GM20000 (cell line): ENCODE results near the gene KIF26B.

ENCODE experiments used
- DNase-seq: peaks from one replicate; pipeline ENCODE4 v3.0.0; 2012; ENCODE audit warnings: low spot score
- CTCF ChIP-seq: IDR thresholded peaks from 2 replicates; pipeline ENCODE4 v1.5.1; 2012; ENCODE audit warnings: mild to moderate bottlenecking, control low read depth; ENCODE audit errors: extremely low read depth, missing control alignments

KIF26B gene

GRCh38 chr1:245306628-245307410 lies 152.0 kb downstream of the KIF26B start:
- TF ChIP-seq CTCF, result no peak
- no peak for DNase-seq

DNA sequence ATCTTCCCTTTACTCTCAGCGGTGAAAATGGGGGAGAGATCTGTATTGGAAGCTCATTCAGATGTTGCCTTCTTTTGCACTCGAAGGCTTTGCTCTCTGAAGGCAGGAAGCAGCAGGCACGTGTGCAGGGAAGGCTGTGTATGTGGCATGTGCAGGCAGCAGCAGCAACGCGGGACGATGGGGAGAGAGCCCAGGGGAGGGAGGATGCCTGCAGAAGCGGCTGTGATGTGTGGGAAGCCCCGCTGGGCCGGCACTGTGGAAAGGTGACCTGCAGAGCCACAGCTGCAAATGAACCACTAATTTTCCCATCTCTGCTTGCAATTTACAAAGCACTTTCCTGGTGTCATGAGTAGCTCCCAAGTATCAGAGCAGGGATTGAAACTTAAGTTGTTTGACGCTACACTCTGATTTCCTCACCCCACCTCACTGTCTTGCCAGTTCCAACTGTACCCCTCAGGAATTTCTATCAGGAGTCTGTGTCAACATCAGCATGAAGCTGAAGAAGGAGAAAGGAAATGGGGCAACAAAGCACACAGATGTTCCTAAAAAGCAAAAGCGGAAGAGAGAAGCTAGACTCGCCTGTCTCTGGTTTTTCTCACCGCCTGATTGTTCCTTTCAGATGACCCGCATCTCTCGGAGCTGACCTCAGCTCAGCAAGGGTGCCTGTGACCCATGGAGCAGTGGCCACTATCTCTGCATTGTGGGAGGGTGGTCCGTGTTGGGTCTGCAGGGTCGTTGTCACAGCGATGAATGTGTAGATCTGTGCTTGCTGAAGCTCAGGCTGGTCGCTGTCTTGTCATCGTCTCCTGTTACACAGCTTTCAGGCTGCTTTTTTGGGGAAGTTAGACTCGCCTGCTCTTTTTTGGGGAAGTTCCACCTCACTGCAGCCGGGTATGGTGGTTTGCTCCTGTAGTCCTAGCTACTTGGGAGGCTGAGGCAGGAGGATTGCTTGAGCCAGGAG lies 156.1 kb downstream of the KIF26B start:
- DNase-seq, result peak; percentile 50
- TF ChIP-seq CTCF, result no peak

DNA sequence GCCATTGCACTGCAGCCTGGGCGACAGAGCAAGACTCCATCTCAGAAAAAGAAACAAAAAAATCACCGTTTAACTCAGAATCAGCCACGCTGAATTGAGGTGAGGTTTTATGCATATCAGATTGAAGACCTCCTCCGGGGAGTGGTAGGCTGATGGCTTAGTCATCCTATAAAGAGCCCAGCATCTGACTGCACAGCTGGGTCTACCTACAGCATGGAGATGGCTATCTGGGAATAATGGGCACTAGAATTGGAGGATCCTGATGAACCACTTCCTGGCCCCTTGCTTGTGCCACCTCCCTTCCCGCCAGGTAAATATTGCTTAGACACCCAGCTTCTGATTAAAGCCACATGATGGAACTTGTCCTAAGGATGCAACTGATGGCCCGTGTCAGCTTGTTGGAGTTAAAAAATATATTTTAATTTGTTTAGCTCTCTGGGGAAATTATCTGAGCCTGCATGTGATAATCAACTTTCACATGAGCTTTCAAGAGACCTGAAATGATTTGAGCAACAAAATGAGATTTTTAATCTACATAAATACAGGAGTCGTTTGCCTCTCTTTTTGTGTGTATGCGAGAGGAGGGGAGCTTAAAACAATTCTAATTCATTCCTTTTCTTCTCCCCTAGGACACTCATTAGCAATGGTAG lies 157.2 kb downstream of the KIF26B start:
- no peak for DNase-seq
- no peak for TF ChIP-seq CTCF

GRCh38 chr1:245313576-245313975 lies 158.8 kb downstream of the KIF26B start:
- no peak for DNase-seq
- TF ChIP-seq CTCF, result no peak

DNA sequence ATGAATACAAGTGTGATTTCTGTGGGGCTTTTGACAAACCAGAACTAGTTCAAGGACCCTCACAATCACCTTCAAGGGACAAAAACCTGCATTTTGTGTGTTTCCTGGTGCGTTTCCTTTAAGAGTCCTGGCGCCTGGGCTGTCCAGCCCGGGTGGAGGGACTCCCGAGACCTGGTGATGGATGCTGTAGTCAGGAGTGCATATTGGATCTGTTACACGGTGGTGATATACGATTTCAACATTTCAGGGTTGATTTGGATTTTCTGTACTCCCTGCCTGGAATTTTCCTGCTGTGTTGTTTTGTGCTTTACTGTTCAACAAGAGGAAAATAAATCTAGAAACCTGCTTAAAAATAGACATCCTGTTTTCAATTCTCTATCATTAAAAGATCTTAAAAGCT lies 162.0 kb downstream of the KIF26B start:
- DNase-seq, result no peak
- TF ChIP-seq CTCF, result no peak

DNA sequence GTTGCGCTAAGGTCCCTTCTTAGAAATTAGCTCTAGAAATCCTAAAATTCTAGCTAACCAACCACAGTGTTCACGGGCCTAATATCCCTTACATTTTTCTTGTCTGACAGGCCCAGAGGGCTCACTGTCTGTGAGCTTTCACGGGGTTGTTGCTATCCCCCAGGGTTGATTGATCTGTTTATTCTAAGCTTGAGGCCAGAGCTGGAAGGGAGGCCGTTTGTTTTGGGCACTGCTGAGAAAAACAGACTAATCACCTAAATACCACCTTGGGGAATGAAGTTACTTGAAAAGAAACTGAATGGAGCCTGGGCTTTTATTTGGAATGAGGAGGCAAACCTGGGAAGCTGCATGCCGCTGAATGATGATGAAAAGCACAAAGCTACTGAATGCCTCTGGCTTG lies 162.4 kb downstream of the KIF26B start:
- no peak for DNase-seq
- TF ChIP-seq CTCF, result no peak

DNA sequence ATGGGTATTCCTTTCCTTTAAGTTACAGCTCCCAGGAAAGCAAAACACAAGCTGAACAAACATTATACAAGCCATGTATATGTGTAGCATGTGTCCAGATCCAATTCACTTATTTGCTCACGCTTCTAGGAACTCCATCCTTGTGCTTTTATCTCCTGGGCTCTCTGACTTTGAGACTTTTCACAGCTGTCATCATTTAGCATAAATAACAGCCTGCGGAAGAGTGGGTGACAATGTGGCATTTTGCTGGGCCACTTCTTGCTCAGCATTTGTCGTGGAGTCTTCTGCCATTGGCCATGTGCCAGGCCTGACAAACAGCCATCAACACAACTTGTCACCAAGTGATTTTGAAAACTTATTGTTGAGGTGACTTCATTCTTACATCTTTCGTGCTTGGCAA lies 164.3 kb downstream of the KIF26B start:
- DNase-seq, result no peak
- no peak for TF ChIP-seq CTCF
